ENCODE measurements around the gene PIGW. TPM values are rescaled to one million over a fixed set of nuclear protein-coding genes. Genes with fewer than 3 reads are reported as not detected.

Gene PIGW
- total RNA-seq, 4 donors from 2014 or later: 3.8 to 15.3 (median 7.2) TPM

DNA sequence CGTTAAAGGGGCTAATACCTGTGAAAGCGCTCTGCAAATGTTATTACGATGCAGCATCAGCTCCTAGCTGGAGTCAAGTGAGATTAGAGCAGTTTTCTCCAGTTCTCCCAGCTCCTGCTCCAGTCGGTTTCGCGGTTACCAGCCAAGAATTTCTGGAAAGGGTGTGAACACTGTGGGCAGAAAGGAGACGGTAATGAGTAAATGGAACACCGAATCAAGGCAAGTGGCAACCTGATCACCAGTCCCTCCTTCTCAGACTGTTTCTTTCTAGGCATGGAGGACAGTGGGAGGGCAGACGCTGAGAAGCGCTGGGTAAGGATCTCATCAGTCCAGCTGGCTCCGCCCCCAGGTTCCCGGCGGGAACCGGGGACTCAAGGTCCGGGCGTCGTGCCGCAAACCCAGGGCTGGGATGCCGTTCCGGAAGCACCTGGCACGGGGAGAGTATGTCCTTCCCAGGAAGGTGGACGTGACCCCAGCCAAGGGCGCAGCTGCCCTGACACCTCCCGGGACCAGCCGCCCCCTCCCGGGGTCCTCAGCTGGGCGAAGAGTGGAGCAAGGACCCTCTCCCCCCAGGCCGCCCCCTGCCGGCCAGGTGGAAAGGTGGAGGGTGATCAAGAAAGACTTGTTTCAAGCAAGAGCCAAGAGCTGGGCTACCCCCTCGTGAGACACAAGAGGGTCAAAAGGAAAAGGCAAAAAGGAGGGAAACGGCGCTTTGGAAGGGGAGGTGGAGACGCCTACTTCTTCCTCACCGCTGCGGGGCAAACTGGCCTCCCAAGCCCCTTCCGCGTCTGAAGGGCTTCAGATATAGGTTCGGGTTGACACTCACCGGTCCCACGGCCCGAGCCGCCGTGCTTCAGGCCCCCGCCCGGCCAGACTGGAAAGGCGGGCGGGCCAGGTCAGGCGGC is 600 bp upstream of the PIGW start:
- DNase-seq (ENCODE audit: low spot score): peak; percentile 42
- ATAC-seq (ENCODE audit: low FRiP score): peak; percentile 65
- TF ChIP-seq CTCF (IDR thresholded peaks at IDR 0.05): peak in 1 of 3 donors; percentile 39

GRCh38 chr17:36535669-36536081 is 888 bp downstream of the PIGW start:
- ATAC-seq (ENCODE audit: low FRiP score): no peak
- no peak for TF ChIP-seq CTCF (IDR thresholded peaks at IDR 0.05)

GRCh38 chr17:36540696-36541095 is 5.9 kb downstream of the PIGW start:
- no peak for ATAC-seq (ENCODE audit: low FRiP score)
- no peak for DNase-seq (ENCODE audit: low spot score)
- TF ChIP-seq CTCF (IDR thresholded peaks at IDR 0.05): no peak

More at GRCh38 chr17:36535669-36536081, 888 bp downstream of the PIGW start:
- no peak for DNase-seq (ENCODE audit: low spot score)

DNA sequence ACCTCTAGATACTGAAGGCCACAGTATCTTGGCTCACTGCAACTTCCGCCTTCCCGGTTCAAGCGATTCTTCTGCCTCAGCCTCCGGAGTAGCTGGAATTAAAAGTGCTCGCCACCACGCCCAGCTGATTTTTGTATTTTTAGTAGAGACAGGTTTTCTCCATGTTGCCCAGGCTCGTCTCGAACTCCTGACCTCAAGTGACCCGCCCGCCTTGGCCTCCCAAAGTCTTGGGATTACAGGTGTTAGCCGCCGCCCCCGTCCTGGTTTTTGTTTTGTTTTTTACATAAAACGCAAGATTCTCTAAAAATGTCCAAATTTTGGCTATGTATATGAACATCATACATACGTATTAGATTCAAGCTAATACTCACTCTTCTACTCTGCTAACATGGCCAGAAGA is 8.0 kb downstream of the PIGW start:
- no peak for TF ChIP-seq CTCF (IDR thresholded peaks at IDR 0.05)
- ATAC-seq (ENCODE audit: low FRiP score) (no peak), DNase-seq (ENCODE audit: low spot score) (no peak)

DNA sequence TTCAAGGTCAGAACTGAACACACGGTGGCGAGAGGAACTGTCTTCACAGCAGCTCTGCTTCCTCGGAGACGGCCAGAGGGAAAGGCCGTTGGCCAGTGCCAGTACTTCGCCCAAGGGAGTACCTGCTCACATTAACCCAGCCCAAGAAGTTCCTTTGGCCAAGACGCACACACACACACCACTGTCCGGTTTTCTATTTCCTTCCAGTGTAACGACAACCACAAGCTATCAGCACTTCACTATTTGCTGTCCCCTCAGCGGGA is 9.2 kb downstream of the PIGW start:
- no peak for DNase-seq (ENCODE audit: low spot score)
- ATAC-seq (ENCODE audit: low FRiP score): peak; percentile 21

GRCh38 chr17:36544307-36545076 is 9.7 kb downstream of the PIGW start, which contains the start of gene GGNBP2:
Gene GGNBP2 (plus strand): TSS chr17:36544919. CDS start chr17:36545725, 806 bp downstream.
- TF ChIP-seq CTCF (IDR thresholded peaks at IDR 0.05): no peak
- DNase-seq (ENCODE audit: low spot score): peak; percentile 59
- peak; percentile 74 for ATAC-seq (ENCODE audit: low FRiP score)

More for the DNA sequence above, 9.2 kb downstream of the PIGW start:
- no peak for TF ChIP-seq CTCF (IDR thresholded peaks at IDR 0.05)
